NB4 (cell line): ENCODE results near the gene TXNRD2.

ENCODE experiments used
- TF ChIP-seq, protein P1 (sequence below): IDR thresholded peaks from 2 replicates; pipeline ENCODE4 v1.6.1; 2011; ENCODE audit warnings: low read depth, low read length
- TF ChIP-seq, protein P2 (sequence below): IDR thresholded peaks from one replicate; pipeline ENCODE4 v1.5.1; 2012; ENCODE audit warnings: low read depth, low read length

DNA sequence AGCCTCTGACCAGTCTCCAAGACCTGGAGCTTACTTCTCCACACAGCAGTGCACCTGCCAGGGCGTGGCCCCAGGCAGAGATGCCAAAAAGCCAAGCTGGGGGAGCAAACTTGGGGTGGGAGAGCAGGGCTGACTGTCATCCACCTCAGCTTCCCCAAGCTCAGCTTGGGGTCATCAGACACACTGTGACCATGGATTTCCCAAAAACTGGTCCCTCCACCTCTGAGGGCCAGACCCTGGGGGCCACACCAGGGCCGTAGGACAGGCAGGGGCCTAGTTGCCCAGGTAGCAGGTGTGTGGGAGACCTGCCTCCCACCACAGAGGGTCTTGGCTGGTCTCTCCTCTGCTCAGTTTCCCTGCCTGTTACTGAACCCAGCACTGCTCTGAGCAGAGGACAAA, 44.4 kb upstream of the TXNRD2 start:
- TF ChIP-seq, protein P1, sequence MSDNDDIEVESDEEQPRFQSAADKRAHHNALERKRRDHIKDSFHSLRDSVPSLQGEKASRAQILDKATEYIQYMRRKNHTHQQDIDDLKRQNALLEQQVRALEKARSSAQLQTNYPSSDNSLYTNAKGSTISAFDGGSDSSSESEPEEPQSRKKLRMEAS = no peak
- TF ChIP-seq, protein P2, sequence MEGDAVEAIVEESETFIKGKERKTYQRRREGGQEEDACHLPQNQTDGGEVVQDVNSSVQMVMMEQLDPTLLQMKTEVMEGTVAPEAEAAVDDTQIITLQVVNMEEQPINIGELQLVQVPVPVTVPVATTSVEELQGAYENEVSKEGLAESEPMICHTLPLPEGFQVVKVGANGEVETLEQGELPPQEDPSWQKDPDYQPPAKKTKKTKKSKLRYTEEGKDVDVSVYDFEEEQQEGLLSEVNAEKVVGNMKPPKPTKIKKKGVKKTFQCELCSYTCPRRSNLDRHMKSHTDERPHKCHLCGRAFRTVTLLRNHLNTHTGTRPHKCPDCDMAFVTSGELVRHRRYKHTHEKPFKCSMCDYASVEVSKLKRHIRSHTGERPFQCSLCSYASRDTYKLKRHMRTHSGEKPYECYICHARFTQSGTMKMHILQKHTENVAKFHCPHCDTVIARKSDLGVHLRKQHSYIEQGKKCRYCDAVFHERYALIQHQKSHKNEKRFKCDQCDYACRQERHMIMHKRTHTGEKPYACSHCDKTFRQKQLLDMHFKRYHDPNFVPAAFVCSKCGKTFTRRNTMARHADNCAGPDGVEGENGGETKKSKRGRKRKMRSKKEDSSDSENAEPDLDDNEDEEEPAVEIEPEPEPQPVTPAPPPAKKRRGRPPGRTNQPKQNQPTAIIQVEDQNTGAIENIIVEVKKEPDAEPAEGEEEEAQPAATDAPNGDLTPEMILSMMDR = no peak
